ENCODE data around the gene PSME3IP1.

DNA sequence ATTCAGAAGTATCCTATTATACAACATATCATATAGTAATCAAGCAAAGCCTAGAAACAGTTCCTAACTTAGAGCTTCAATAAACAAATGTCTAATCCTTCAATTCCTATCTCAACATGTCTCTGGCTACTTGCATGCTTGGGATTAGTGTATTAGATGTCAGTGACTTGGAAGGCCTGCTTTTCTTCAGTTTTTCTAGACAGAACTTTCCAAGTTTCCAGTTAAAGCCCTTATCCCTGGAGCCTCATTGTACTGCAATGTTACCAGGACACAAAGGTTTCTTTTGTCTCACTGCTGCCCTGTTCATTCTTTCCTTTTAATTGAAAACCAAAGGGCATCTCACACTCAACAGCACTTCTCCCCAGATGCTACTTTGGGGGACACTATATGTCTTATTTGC, 16.5 kb downstream of the PSME3IP1 start:
- TF ChIP-seq, protein P1, sequence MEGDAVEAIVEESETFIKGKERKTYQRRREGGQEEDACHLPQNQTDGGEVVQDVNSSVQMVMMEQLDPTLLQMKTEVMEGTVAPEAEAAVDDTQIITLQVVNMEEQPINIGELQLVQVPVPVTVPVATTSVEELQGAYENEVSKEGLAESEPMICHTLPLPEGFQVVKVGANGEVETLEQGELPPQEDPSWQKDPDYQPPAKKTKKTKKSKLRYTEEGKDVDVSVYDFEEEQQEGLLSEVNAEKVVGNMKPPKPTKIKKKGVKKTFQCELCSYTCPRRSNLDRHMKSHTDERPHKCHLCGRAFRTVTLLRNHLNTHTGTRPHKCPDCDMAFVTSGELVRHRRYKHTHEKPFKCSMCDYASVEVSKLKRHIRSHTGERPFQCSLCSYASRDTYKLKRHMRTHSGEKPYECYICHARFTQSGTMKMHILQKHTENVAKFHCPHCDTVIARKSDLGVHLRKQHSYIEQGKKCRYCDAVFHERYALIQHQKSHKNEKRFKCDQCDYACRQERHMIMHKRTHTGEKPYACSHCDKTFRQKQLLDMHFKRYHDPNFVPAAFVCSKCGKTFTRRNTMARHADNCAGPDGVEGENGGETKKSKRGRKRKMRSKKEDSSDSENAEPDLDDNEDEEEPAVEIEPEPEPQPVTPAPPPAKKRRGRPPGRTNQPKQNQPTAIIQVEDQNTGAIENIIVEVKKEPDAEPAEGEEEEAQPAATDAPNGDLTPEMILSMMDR (IDR thresholded peaks at IDR 0.05) = no peak
- TF ChIP-seq POLR2A (IDR thresholded peaks at IDR 0.05) (no peak), POLR2AphosphoS5 (IDR thresholded peaks at IDR 0.05) (no peak)

Measured in breast epithelium (tissue), 3 donors.